ENCODE data around the gene CD302. TPM values are rescaled to one million over a fixed set of nuclear protein-coding genes. Genes with fewer than 3 reads are reported as not detected.

The CD302 gene
- total and polyA plus RNA-seq, 2 of the 4 experiments (the other 2 are of a cell fraction) = 3.8 to 4.0 TPM

- H3K4me2 ChIP-seq (ENCODE audit: low read depth, low read length) = no peak overlapping the region
- H2BK20ac ChIP-seq (ENCODE audit: low read depth, low read length) = no peak overlapping the region
- peaks cover 7% of the 10 kb centered on the region for H3K27me3 ChIP-seq (ENCODE audit: control insufficient read depth, insufficient read depth, low read length)
- H2AK9ac ChIP-seq (replicated peaks; ENCODE audit: low read depth, low read length, poor library complexity) = no peak overlapping the region
- H3K56ac ChIP-seq (ENCODE audit: extremely low read depth, insufficient read depth, low read length) = no peak overlapping the region
- ChIA-PET POLR2A (ENCODE audit: unreplicated experiment) (no interaction called here), CTCF (no interaction called here)
- no peak for TF ChIP-seq USF2 (IDR thresholded peaks at IDR 0.05; ENCODE audit: low read depth, low read length)
- TF ChIP-seq MAZ (IDR thresholded peaks at IDR 0.05; ENCODE audit: borderline replicate concordance, low read depth, low read length) = no peak
- TF ChIP-seq CEBPB (IDR thresholded peaks at IDR 0.05; ENCODE audit: low read depth, low read length) = no peak
- no peak for TF ChIP-seq POLR2A (IDR thresholded peaks at IDR 0.05; ENCODE audit: low read depth, low read length)
- no peak for TF ChIP-seq CHD1 (IDR thresholded peaks at IDR 0.05; ENCODE audit: low read depth, low read length)
- no peak for TF ChIP-seq NFE2L2 (IDR thresholded peaks at IDR 0.05; ENCODE audit: low read depth, low read length)
- no peak for TF ChIP-seq SMC3 (IDR thresholded peaks at IDR 0.05; ENCODE audit: low read depth, low read length)
- no peak for TF ChIP-seq ELK1 (IDR thresholded peaks at IDR 0.05; ENCODE audit: borderline replicate concordance, low read depth, low read length)
- no peak for TF ChIP-seq MXI1 (IDR thresholded peaks at IDR 0.05; ENCODE audit: borderline replicate concordance, low read depth, low read length)
- TF ChIP-seq CTCF (conservative IDR thresholded peaks at IDR 0.05; ENCODE audit: low read depth, low read length) = no peak
- no peak for TF ChIP-seq BHLHE40 (IDR thresholded peaks at IDR 0.05; ENCODE audit: low read depth, low read length)
- TF ChIP-seq RFX5 (IDR thresholded peaks at IDR 0.05; ENCODE audit: low read depth, low read length) = no peak
- no peak overlapping the region for H2AK5ac ChIP-seq (ENCODE audit: low read depth, low read length)
- H2BK15ac ChIP-seq (ENCODE audit: low read depth, low read length) = no peak overlapping the region
- H4K91ac ChIP-seq (ENCODE audit: insufficient read depth, low read depth, low read length) = no peak overlapping the region
- intact Hi-C loops (cut with micrococcal nuclease) (no loop called here), in situ Hi-C loops (cut with MboI; ENCODE audit: low sequenced_read_pairs) (no loop called here), dilution Hi-C loops (cut with HindIII; ENCODE audit: low sequenced_read_pairs, unreplicated experiment) (no loop called here)
- no peaks in the 10 kb centered on the region for H4K20me1 ChIP-seq (ENCODE audit: insufficient read depth, low read length)
- no peaks in the 10 kb centered on the region for H3K36me3 ChIP-seq (ENCODE audit: control insufficient read depth, insufficient read depth, low read length)
- no peak overlapping the region for H2AFZ ChIP-seq (replicated peaks; ENCODE audit: low read length, poor library complexity)
- no peak overlapping the region for H3K18ac ChIP-seq (ENCODE audit: low read depth, low read length)
- DNase-seq = no peak
- H3K9me1 ChIP-seq (ENCODE audit: insufficient read depth, low read length) = no peaks in the 10 kb centered on the region
- H4K8ac ChIP-seq (ENCODE audit: low read depth in 2 of 2, low read length in 2 of 2) = no peak overlapping the region
- H3K4ac ChIP-seq (ENCODE audit: low read depth, low read length) = no peak overlapping the region
- no peak overlapping the region for H3K14ac ChIP-seq (replicated peaks; ENCODE audit: low read depth, low read length)
- H3K4me1 ChIP-seq (ENCODE audit: control insufficient read depth, insufficient read depth, low read length) = no peaks in the 10 kb centered on the region
- no peaks in the 10 kb centered on the region for H3K9me3 ChIP-seq (ENCODE audit: control insufficient read depth, insufficient read depth, low read length)
- H2BK120ac ChIP-seq (ENCODE audit: low read depth, low read length) = no peak overlapping the region
- no peak overlapping the region for H3K23ac ChIP-seq (ENCODE audit: low read depth, low read length)
- no peak overlapping the region for H3K27ac ChIP-seq (ENCODE audit: insufficient read depth, low read length)
- no CpG with 5 or more reads among the region's 2 CpGs for WGBS, 2 experiments (ENCODE audit: extremely low coverage in 2 of 2, insufficient read length in 1 of 2)
- no peaks in the 10 kb centered on the region for H3K79me1 ChIP-seq (ENCODE audit: low read depth in 1 of 2, low read length in 2 of 2)
- H3K9ac ChIP-seq (ENCODE audit: low read depth, low read length) = no peak overlapping the region
- no peak overlapping the region for H4K5ac ChIP-seq (ENCODE audit: low read depth, low read length)
- no TSS peak for BruUV-seq (replicated peaks)
- no peak for ATAC-seq (ENCODE audit: low read depth)
- no peak overlapping the region for H2BK5ac ChIP-seq (ENCODE audit: low read depth, low read length, poor library complexity, severe bottlenecking)
- no peak overlapping the region for H3K4me3 ChIP-seq (ENCODE audit: insufficient read depth, low read depth, low read length)
These were observed 30.7 kb upstream of the CD302 start for GRCh38 chr2:159828738-159829137.
